ENCODE measurements around the gene ETHE1.

ETHE1 gene

GRCh38 chr19:43505941-43506340 is 21.1 kb downstream of the ETHE1 start:
- H3K36me3 ChIP-seq (ENCODE audit: control insufficient read depth in 5 of 5, insufficient read depth in 5 of 5, low read length in 5 of 5) = peaks cover 4 to 26% (median 23%) of the 10 kb centered on the region in 5 donors
- H3K4me1 ChIP-seq (ENCODE audit: control insufficient read depth in 5 of 5, insufficient read depth in 5 of 5, low read length in 5 of 5) = peaks cover 3 to 22% (median 20%) of the 10 kb centered on the region in 5 donors
- no peak overlapping the region for H3K9ac ChIP-seq (ENCODE audit: low read length in 5 of 5)
- peaks cover 0 to 9% (median 0%) of the 10 kb centered on the region in 5 donors for H3K27me3 ChIP-seq (ENCODE audit: control insufficient read depth in 5 of 5, insufficient read depth in 4 of 5, low read length in 5 of 5)
- H3K4me3 ChIP-seq (ENCODE audit: low read depth in 1 of 5, low read length in 5 of 5) = no peak overlapping the region
- no peaks in the 10 kb centered on the region for H3K9me3 ChIP-seq (ENCODE audit: control insufficient read depth in 5 of 5, low read length in 5 of 5)
- no peak overlapping the region for H3K27ac ChIP-seq (ENCODE audit: low read depth, low read length)

GRCh38 chr19:43505186-43505456 is 21.9 kb downstream of the ETHE1 start:
- Histone ChIP-seq H3K4me3 (ENCODE audit: low read depth in 1 of 5, low read length in 5 of 5) (peak overlapping the region in 2 of 5 donors; percentile 73 to 81), H3K9ac (ENCODE audit: low read length in 5 of 5) (no peak overlapping the region), H3K27me3 (ENCODE audit: control insufficient read depth in 5 of 5, insufficient read depth in 4 of 5, low read length in 5 of 5) (peaks cover 0 to 9% (median 0%) of the 10 kb centered on the region in 5 donors), H3K36me3 (ENCODE audit: control insufficient read depth in 5 of 5, insufficient read depth in 5 of 5, low read length in 5 of 5) (peaks cover 4 to 21% (median 18%) of the 10 kb centered on the region in 5 donors), H3K9me3 (ENCODE audit: control insufficient read depth in 5 of 5, low read length in 5 of 5) (no peaks in the 10 kb centered on the region), H3K27ac (ENCODE audit: low read depth, low read length) (no peak overlapping the region), H3K4me1 (ENCODE audit: control insufficient read depth in 5 of 5, insufficient read depth in 5 of 5, low read length in 5 of 5) (peaks cover 3 to 22% (median 20%) of the 10 kb centered on the region in 5 donors)

GRCh38 chr19:43504426-43505185 is 22.4 kb downstream of the ETHE1 start, which contains the start of gene PHLDB3:
TSS of gene PHLDB3 (minus strand) at chr19:43504746. CDS start at chr19:43504118, 628 bp downstream.
- H3K27ac ChIP-seq (ENCODE audit: low read depth, low read length) = peak within 1 kb of the TSS; percentile 57
- peak within 1 kb of the TSS; percentile 73 to 82 (median 81) for H3K4me3 ChIP-seq (ENCODE audit: low read depth in 1 of 5, low read length in 5 of 5)
- peaks cover 3 to 22% (median 20%) of the 10 kb centered on the region in 5 donors for H3K4me1 ChIP-seq (ENCODE audit: control insufficient read depth in 5 of 5, insufficient read depth in 5 of 5, low read length in 5 of 5)
- H3K9ac ChIP-seq (ENCODE audit: low read length in 5 of 5) = peak within 1 kb of the TSS; percentile 46 to 95 (median 81)
- no peaks in the 10 kb centered on the region for H3K9me3 ChIP-seq (ENCODE audit: control insufficient read depth in 5 of 5, low read length in 5 of 5)
- H3K27me3 ChIP-seq (ENCODE audit: control insufficient read depth in 5 of 5, insufficient read depth in 4 of 5, low read length in 5 of 5) = peaks cover 0 to 9% (median 0%) of the 10 kb centered on the region in 5 donors
- peaks cover 4 to 16% (median 13%) of the 10 kb centered on the region in 5 donors for H3K36me3 ChIP-seq (ENCODE audit: control insufficient read depth in 5 of 5, insufficient read depth in 5 of 5, low read length in 5 of 5)

GRCh38 chr19:43503501-43504425 is 23.2 kb downstream of the ETHE1 start:
- H3K9me3 ChIP-seq (ENCODE audit: control insufficient read depth in 5 of 5, low read length in 5 of 5) = no peaks in the 10 kb centered on the region
- peaks cover 2 to 13% (median 12%) of the 10 kb centered on the region in 5 donors for H3K36me3 ChIP-seq (ENCODE audit: control insufficient read depth in 5 of 5, insufficient read depth in 5 of 5, low read length in 5 of 5)
- peak overlapping the region; percentile 73 to 82 (median 81) for H3K4me3 ChIP-seq (ENCODE audit: low read depth in 1 of 5, low read length in 5 of 5)
- H3K27me3 ChIP-seq (ENCODE audit: control insufficient read depth in 5 of 5, insufficient read depth in 4 of 5, low read length in 5 of 5) = peaks cover 0 to 9% (median 0%) of the 10 kb centered on the region in 5 donors
- H3K4me1 ChIP-seq (ENCODE audit: control insufficient read depth in 5 of 5, insufficient read depth in 5 of 5, low read length in 5 of 5) = peaks cover 3 to 24% (median 20%) of the 10 kb centered on the region in 5 donors
- peak overlapping the region; percentile 57 for H3K27ac ChIP-seq (ENCODE audit: low read depth, low read length)
- H3K9ac ChIP-seq (ENCODE audit: low read length in 5 of 5) = peak overlapping the region; percentile 46 to 95 (median 81)

GRCh38 chr19:43502419-43502976 is 24.5 kb downstream of the ETHE1 start:
- Histone ChIP-seq H3K27ac (ENCODE audit: low read depth, low read length) (no peak overlapping the region), H3K9ac (ENCODE audit: low read length in 5 of 5) (no peak overlapping the region), H3K9me3 (ENCODE audit: control insufficient read depth in 5 of 5, low read length in 5 of 5) (no peaks in the 10 kb centered on the region), H3K27me3 (ENCODE audit: control insufficient read depth in 5 of 5, insufficient read depth in 4 of 5, low read length in 5 of 5) (peaks cover 0 to 9% (median 0%) of the 10 kb centered on the region in 5 donors), H3K4me3 (ENCODE audit: low read depth in 1 of 5, low read length in 5 of 5) (no peak overlapping the region), H3K4me1 (ENCODE audit: control insufficient read depth in 5 of 5, insufficient read depth in 5 of 5, low read length in 5 of 5) (peaks cover 3 to 25% (median 22%) of the 10 kb centered on the region in 5 donors), H3K36me3 (ENCODE audit: control insufficient read depth in 5 of 5, insufficient read depth in 5 of 5, low read length in 5 of 5) (peaks cover 0 to 4% (median 3%) of the 10 kb centered on the region in 5 donors)

GRCh38 chr19:43501661-43502418 is 25.2 kb downstream of the ETHE1 start:
- Histone ChIP-seq H3K9ac (ENCODE audit: low read length in 5 of 5) (no peak overlapping the region), H3K36me3 (ENCODE audit: control insufficient read depth in 5 of 5, insufficient read depth in 5 of 5, low read length in 5 of 5) (peaks cover 0 to 9% (median 7%) of the 10 kb centered on the region in 5 donors), H3K4me3 (ENCODE audit: low read depth in 1 of 5, low read length in 5 of 5) (no peak overlapping the region), H3K4me1 (ENCODE audit: control insufficient read depth in 5 of 5, insufficient read depth in 5 of 5, low read length in 5 of 5) (peaks cover 3 to 25% (median 22%) of the 10 kb centered on the region in 5 donors), H3K27ac (ENCODE audit: low read depth, low read length) (no peak overlapping the region), H3K9me3 (ENCODE audit: control insufficient read depth in 5 of 5, low read length in 5 of 5) (no peaks in the 10 kb centered on the region), H3K27me3 (ENCODE audit: control insufficient read depth in 5 of 5, insufficient read depth in 4 of 5, low read length in 5 of 5) (peaks cover 0 to 9% (median 0%) of the 10 kb centered on the region in 5 donors)

- no peak overlapping the region for H3K27ac ChIP-seq (ENCODE audit: low read depth, low read length)
- peaks cover 0 to 9% (median 0%) of the 10 kb centered on the region in 5 donors for H3K27me3 ChIP-seq (ENCODE audit: control insufficient read depth in 5 of 5, insufficient read depth in 4 of 5, low read length in 5 of 5)
Measured at GRCh38 chr19:43499042-43499441, 28.0 kb downstream of the ETHE1 start.

GRCh38 chr19:43498233-43498842 is 28.7 kb downstream of the ETHE1 start:
- Histone ChIP-seq H3K4me1 (ENCODE audit: control insufficient read depth in 5 of 5, insufficient read depth in 5 of 5, low read length in 5 of 5) (peaks cover under 1 to 10% (median 5%) of the 10 kb centered on the region in 5 donors), H3K9ac (ENCODE audit: low read length in 5 of 5) (no peak overlapping the region), H3K9me3 (ENCODE audit: control insufficient read depth in 5 of 5, low read length in 5 of 5) (no peaks in the 10 kb centered on the region), H3K36me3 (ENCODE audit: control insufficient read depth in 5 of 5, insufficient read depth in 5 of 5, low read length in 5 of 5) (peaks cover 0 to 15% (median 12%) of the 10 kb centered on the region in 5 donors), H3K27ac (ENCODE audit: low read depth, low read length) (no peak overlapping the region), H3K27me3 (ENCODE audit: control insufficient read depth in 5 of 5, insufficient read depth in 4 of 5, low read length in 5 of 5) (peaks cover 0 to 9% (median 0%) of the 10 kb centered on the region in 5 donors), H3K4me3 (ENCODE audit: low read depth in 1 of 5, low read length in 5 of 5) (no peak overlapping the region)

More at GRCh38 chr19:43499042-43499441, 28.0 kb downstream of the ETHE1 start:
- Histone ChIP-seq H3K4me3 (ENCODE audit: low read depth in 1 of 5, low read length in 5 of 5) (no peak overlapping the region), H3K9me3 (ENCODE audit: control insufficient read depth in 5 of 5, low read length in 5 of 5) (no peaks in the 10 kb centered on the region), H3K36me3 (ENCODE audit: control insufficient read depth in 5 of 5, insufficient read depth in 5 of 5, low read length in 5 of 5) (peaks cover 0 to 15% (median 12%) of the 10 kb centered on the region in 5 donors), H3K4me1 (ENCODE audit: control insufficient read depth in 5 of 5, insufficient read depth in 5 of 5, low read length in 5 of 5) (peaks cover 3 to 14% (median 10%) of the 10 kb centered on the region in 5 donors), H3K9ac (ENCODE audit: low read length in 5 of 5) (no peak overlapping the region)

- Histone ChIP-seq H3K9me3 (ENCODE audit: control insufficient read depth in 5 of 5, low read length in 5 of 5) (no peaks in the 10 kb centered on the region), H3K27ac (ENCODE audit: low read depth, low read length) (no peak overlapping the region), H3K4me3 (ENCODE audit: low read depth in 1 of 5, low read length in 5 of 5) (no peak overlapping the region), H3K36me3 (ENCODE audit: control insufficient read depth in 5 of 5, insufficient read depth in 5 of 5, low read length in 5 of 5) (peaks cover 0 to 15% (median 12%) of the 10 kb centered on the region in 5 donors), H3K4me1 (ENCODE audit: control insufficient read depth in 5 of 5, insufficient read depth in 5 of 5, low read length in 5 of 5) (peaks cover 0 to 4% (median 0%) of the 10 kb centered on the region in 5 donors), H3K27me3 (ENCODE audit: control insufficient read depth in 5 of 5, insufficient read depth in 4 of 5, low read length in 5 of 5) (peaks cover 0 to 6% (median 0%) of the 10 kb centered on the region in 5 donors), H3K9ac (ENCODE audit: low read length in 5 of 5) (no peak overlapping the region)
Measured at GRCh38 chr19:43496960-43497359, 30.0 kb downstream of the ETHE1 start.

Data from subcutaneous abdominal adipose tissue (tissue), 5 donors.